Transverse colon (tissue), 4 donors: ENCODE measurements around the gene GRAP. TPM values are rescaled to one million over a fixed set of nuclear protein-coding genes. Genes with fewer than 3 reads are reported as not detected.
"Not testable (repeated sequence)": the region's sequence is repeated elsewhere in the genome, so short reads cannot be mapped to it uniquely, and the experiment has no call there.

ENCODE experiments used
- DNase-seq: peaks from one replicate; pipeline ENCODE4 v3.0.0-alpha.2; 2019
- H3K27ac ChIP-seq, 4 donors: fragments of 200-600 bp; sonication (generic); 2 replicates each; pipeline ENCODE4 v1.5.1; 2016 to 2018; ENCODE audit warnings: inconsistent platforms in 4 of 4
- H3K27me3 ChIP-seq: fragments of 200-600 bp; sonication (generic); 2 replicates; pipeline ENCODE4 v1.5.1; 2017; ENCODE audit warnings: inconsistent platforms
- H3K36me3 ChIP-seq, 4 donors: fragments of 200-600 bp; sonication (generic); 2 replicates each; pipeline ENCODE4 v1.5.1; 2017 to 2019; ENCODE audit warnings: inconsistent platforms in 4 of 4
- H3K4me1 ChIP-seq, 4 donors: fragments of 200-600 bp; sonication (generic); 2 replicates each; pipeline ENCODE4 v1.5.1; 2017 to 2020; ENCODE audit warnings: inconsistent platforms in 4 of 4
- H3K4me3 ChIP-seq, 4 donors: fragments of 200-600 bp; sonication (generic); 1 replicate in 1 of 4; 2 replicates in 3 of 4; pipeline versions ENCODE4 v1.5.1 to v1.6.1; 2017 to 2019; ENCODE audit warnings: inconsistent platforms in 4 of 4
- H3K9me3 ChIP-seq, 2 donors: fragments of 200-600 bp; sonication (generic); 2 replicates each; pipeline ENCODE4 v1.5.1; 2017 to 2019; ENCODE audit warnings: inconsistent platforms in 2 of 2
- EP300 ChIP-seq: sonication (generic); formaldehyde crosslinking; IDR thresholded peaks from one replicate; pipeline ENCODE4 v1.6.1; 2017; ENCODE audit warnings: antibody characterized with exemption, low read depth
- POLR2A ChIP-seq: fragments of 450-650 bp; IDR thresholded peaks from one replicate; pipeline ENCODE4 v1.6.1; 2016; ENCODE audit warnings: antibody characterized with exemption, mild to moderate bottlenecking, moderate library complexity
- POLR2AphosphoS5 ChIP-seq, 3 donors: sonication (generic); formaldehyde crosslinking; IDR thresholded peaks; one replicate each; pipeline ENCODE4 v1.6.1; 2016; ENCODE audit warnings: antibody characterized with exemption in 3 of 3
- WGBS, 2 donors: methylation state at CpG; one replicate each; pipeline ENCODE4 v1.1.5; 2018; ENCODE audit warnings: low coverage in 1 of 2; 5-methylcytosine and 5-hydroxymethylcytosine counted together
- in situ Hi-C, 4 donors: fragments of 200-750 bp; cut with MboI; loops; one replicate each; pipeline versions ENCODE4 v1.15.0 to v1.15.1; 2017; ENCODE audit warnings: low sequenced_read_pairs in 3 of 4, low pct_ligation_motif_present in 1 of 4, low pct_unique_long_range_greater_than_20kb in 1 of 4
- intact Hi-C: fragments of 100-400 bp; cut with DNase I; formaldehyde crosslinking; loops from one replicate; pipeline ENCODE4 v1.15.1; 2023; ENCODE audit warnings: low total_unique reads
- total RNA-seq, 4 donors: library from RNA; depleted of rRNA; stranded (reverse); fragments of >200 nt; gene quantifications; one replicate each; pipeline ENCODE4 v1.1.0, GENCODE V29; 2016
- TF ChIP-seq, protein P1 (sequence below), 5 experiments: fragments of 200-600 bp in 3 of 5; fragments of 450-650 bp in 2 of 5; sonication (generic) in 3 of 5; IDR thresholded peaks; 1 replicate in 2 of 5; 2 replicates in 3 of 5; pipeline ENCODE4 v1.5.1; 2016 to 2017; ENCODE audit warnings: antibody characterized with exemption in 5 of 5, inconsistent platforms in 3 of 5, mild to moderate bottlenecking in 2 of 5, moderate library complexity in 1 of 5

Gene GRAP
- total RNA-seq, 4 donors from 2014 or later, result 1.6 to 20.2 (median 5.5) TPM

DNA sequence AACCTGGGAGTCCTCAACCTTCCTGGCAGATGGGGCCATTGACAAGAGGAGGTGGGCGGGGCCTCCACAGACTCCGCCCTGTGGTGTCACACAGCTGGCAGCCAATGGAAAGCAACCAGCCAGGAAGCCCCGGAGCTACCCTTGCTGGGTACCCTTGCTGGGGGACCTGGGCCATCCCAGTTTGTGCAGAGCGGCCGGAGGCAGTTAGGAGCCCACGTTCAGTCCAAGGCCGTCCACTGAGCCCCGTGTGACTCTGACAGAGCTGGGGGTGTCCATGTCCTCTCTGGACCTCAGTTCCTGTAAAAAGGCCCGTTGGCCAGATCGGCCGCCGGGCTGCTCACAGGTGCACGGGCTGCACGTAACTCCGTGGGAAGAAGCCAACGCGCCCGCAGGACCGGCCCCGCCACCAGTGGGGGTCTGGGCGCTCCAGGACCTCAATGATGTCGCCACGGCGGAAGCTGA is 25.1 kb downstream of the GRAP start:
- no peak overlapping the region for H3K4me3 ChIP-seq
- no peak for DNase-seq
- WGBS, 2 donors, result 95% methylated on average over 22 of the region's 24 CpGs; no CpG with 5 or more reads in 1 of the 2 donors
- no peaks in the 10 kb centered on the region for H3K9me3 ChIP-seq
- TF ChIP-seq POLR2AphosphoS5 (IDR thresholded peaks at IDR 0.05) (no peak), EP300 (no peak), POLR2A (no peak)
- TF ChIP-seq, protein P1, sequence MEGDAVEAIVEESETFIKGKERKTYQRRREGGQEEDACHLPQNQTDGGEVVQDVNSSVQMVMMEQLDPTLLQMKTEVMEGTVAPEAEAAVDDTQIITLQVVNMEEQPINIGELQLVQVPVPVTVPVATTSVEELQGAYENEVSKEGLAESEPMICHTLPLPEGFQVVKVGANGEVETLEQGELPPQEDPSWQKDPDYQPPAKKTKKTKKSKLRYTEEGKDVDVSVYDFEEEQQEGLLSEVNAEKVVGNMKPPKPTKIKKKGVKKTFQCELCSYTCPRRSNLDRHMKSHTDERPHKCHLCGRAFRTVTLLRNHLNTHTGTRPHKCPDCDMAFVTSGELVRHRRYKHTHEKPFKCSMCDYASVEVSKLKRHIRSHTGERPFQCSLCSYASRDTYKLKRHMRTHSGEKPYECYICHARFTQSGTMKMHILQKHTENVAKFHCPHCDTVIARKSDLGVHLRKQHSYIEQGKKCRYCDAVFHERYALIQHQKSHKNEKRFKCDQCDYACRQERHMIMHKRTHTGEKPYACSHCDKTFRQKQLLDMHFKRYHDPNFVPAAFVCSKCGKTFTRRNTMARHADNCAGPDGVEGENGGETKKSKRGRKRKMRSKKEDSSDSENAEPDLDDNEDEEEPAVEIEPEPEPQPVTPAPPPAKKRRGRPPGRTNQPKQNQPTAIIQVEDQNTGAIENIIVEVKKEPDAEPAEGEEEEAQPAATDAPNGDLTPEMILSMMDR (IDR thresholded peaks at IDR 0.05), result no peak
- H3K27me3 ChIP-seq, result no peaks in the 10 kb centered on the region
- intact Hi-C loops (no loop called here), in situ Hi-C loops (no loop called here)
- H3K4me1 ChIP-seq, result peaks cover 0 to 7% (median 6%) of the 10 kb centered on the region in 4 donors
- H3K36me3 ChIP-seq, result no peaks in the 10 kb centered on the region
- H3K27ac ChIP-seq, result no peak overlapping the region

DNA sequence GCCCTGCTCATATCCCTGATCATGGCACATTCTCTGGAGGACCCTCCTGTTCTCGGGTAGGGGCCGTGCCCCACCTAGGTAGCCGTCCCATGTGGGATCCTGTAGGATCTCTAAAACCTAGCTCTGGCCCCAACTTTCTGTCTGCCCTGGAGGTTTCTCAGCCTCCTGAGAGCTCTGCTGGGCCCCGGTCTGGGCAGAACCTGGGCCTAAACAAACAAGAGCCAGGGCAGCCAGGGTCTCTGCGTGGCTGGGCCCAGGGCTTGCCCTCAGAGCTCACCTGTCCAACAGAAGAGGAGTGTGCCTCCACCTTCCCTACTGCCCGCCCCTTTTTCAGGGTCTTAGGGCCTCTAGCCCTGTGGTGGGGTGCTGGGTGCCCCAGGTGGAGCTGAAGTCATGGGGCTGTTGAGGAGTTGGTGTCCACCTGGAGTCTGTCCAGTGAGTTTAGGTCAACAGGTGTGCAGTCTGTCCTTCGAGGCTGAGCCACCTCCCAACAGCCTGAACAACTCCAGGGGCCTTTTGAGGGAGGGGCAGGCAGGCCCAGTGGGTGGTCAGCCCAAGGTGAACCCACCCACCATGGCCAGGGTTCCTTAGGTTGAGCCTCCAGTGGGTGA is 25.6 kb downstream of the GRAP start:
- in situ Hi-C loops, result not testable (repeated sequence)

DNA sequence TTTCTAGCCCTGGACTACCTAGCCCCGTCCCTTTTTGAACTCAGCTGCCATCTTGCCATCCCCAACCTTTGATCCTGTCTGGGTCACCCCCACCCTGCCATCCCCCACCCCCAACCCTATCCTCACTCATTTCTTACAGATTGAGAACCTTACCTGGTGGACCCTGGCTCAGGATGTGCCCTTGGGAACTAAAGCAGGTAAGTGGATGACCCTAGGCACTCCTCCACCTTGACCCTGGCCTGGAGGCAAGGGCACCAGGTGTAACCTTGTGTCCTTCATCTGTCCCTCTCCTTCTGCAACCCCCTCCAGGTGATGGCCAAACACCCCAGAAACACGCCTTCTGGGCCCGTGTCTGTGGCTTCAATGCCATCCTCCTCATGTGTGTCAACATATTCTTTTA is 26.7 kb downstream of the GRAP start:
- Histone ChIP-seq H3K27ac (no peak overlapping the region), H3K27me3 (no peaks in the 10 kb centered on the region), H3K36me3 (no peaks in the 10 kb centered on the region), H3K4me1 (peaks cover 0 to 7% (median 6%) of the 10 kb centered on the region in 4 donors), H3K4me3 (no peak overlapping the region), H3K9me3 (no peaks in the 10 kb centered on the region)
- DNase-seq, result no peak
- in situ Hi-C loops (no loop called here), intact Hi-C loops (no loop called here)
- WGBS, 2 donors, result 97 to 100% methylated on average over 1 to 3 of the region's 3 CpGs
- TF ChIP-seq EP300 (no peak), POLR2A (no peak), POLR2AphosphoS5 (IDR thresholded peaks at IDR 0.05) (no peak)
- TF ChIP-seq, protein P1 (IDR thresholded peaks at IDR 0.05), result no peak

More for the DNA sequence above, 25.6 kb downstream of the GRAP start:
- H3K27me3 ChIP-seq, H3K4me1 ChIP-seq, DNase-seq, intact Hi-C loops, H3K9me3 ChIP-seq, H3K36me3 ChIP-seq, H3K27ac ChIP-seq, H3K4me3 ChIP-seq: not testable (repeated sequence)
- 91% methylated on average over 7 of the region's 7 CpGs; no CpG with 5 or more reads in 1 of the 2 donors for WGBS, 2 donors

DNA sequence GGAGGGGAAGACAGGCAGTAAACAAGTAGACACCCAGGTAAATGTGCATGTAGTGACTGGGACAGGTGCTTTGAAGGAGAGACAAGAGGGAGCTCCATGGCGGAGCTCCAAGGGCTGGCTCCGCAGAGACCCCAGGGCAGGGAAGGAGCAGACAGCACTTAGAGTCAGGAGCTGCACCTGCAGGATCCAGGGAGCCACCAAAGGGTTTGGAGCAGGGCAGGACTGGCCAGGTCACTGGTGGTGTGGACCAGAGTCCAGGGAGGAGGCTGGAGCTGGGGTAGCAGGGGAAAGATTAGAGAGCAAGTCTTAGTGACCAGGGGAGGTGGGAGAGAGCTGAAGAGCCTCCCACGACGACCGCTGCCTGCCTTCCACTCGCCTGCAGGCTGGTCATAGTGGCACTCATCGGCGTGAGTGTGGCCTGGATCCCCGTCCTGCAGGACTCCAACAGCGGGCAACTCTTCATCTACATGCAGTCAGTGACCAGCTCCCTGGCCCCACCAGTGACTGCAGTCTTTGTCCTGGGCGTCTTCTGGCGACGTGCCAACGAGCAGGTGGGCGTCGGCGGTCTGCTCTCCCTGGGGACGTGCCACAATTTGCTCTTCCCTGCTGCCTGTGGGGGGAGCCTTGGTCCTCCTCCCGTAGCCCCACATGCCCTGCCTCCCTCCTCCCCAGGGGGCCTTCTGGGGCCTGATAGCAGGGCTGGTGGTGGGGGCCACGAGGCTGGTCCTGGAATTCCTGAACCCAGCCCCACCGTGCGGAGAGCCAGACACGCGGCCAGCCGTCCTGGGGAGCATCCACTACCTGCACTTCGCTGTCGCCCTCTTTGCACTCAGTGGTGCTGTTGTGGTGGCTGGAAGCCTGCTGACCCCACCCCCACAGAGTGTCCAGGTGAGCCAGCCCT is 27.5 kb downstream of the GRAP start:
- TF ChIP-seq POLR2AphosphoS5 (IDR thresholded peaks at IDR 0.05), result no peak
- no peak for TF ChIP-seq EP300
- TF ChIP-seq, protein P1 (IDR thresholded peaks at IDR 0.05), result no peak
- no peak for TF ChIP-seq POLR2A
- in situ Hi-C loops, result no loop called here

More for the DNA sequence above, 27.5 kb downstream of the GRAP start:
- Histone ChIP-seq H3K9me3 (no peaks in the 10 kb centered on the region), H3K4me1 (peaks cover 0 to 10% (median 6%) of the 10 kb centered on the region in 4 donors), H3K27ac (no peak overlapping the region), H3K27me3 (no peaks in the 10 kb centered on the region), H3K36me3 (no peaks in the 10 kb centered on the region), H3K4me3 (no peak overlapping the region)
- 68 to 90% methylated on average over 2 to 27 of the region's 27 CpGs for WGBS, 2 donors
- DNase-seq, result no peak
- intact Hi-C loops, result no loop called here
